ENCODE measurements around the gene SPACA9.

Gene SPACA9

GRCh38 chr9:132876849-132877248, 1.8 kb upstream of the SPACA9 start:
- no peak overlapping the region for H3K4me3 ChIP-seq
- DNase-seq (ENCODE audit: low spot score) = no peak
- no peak overlapping the region for H3K27ac ChIP-seq
- TF ChIP-seq, protein P1, sequence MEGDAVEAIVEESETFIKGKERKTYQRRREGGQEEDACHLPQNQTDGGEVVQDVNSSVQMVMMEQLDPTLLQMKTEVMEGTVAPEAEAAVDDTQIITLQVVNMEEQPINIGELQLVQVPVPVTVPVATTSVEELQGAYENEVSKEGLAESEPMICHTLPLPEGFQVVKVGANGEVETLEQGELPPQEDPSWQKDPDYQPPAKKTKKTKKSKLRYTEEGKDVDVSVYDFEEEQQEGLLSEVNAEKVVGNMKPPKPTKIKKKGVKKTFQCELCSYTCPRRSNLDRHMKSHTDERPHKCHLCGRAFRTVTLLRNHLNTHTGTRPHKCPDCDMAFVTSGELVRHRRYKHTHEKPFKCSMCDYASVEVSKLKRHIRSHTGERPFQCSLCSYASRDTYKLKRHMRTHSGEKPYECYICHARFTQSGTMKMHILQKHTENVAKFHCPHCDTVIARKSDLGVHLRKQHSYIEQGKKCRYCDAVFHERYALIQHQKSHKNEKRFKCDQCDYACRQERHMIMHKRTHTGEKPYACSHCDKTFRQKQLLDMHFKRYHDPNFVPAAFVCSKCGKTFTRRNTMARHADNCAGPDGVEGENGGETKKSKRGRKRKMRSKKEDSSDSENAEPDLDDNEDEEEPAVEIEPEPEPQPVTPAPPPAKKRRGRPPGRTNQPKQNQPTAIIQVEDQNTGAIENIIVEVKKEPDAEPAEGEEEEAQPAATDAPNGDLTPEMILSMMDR (IDR thresholded peaks at IDR 0.05) = no peak

- no peak for DNase-seq (ENCODE audit: low spot score)
- TF ChIP-seq, protein P1 (IDR thresholded peaks at IDR 0.05) = no peak
- peak overlapping the region; percentile 70 to 87 for H3K27ac ChIP-seq
- H3K4me3 ChIP-seq = peak overlapping the region; percentile 92
Measured at GRCh38 chr9:132877458-132877823, 1.3 kb upstream of the SPACA9 start.

DNA sequence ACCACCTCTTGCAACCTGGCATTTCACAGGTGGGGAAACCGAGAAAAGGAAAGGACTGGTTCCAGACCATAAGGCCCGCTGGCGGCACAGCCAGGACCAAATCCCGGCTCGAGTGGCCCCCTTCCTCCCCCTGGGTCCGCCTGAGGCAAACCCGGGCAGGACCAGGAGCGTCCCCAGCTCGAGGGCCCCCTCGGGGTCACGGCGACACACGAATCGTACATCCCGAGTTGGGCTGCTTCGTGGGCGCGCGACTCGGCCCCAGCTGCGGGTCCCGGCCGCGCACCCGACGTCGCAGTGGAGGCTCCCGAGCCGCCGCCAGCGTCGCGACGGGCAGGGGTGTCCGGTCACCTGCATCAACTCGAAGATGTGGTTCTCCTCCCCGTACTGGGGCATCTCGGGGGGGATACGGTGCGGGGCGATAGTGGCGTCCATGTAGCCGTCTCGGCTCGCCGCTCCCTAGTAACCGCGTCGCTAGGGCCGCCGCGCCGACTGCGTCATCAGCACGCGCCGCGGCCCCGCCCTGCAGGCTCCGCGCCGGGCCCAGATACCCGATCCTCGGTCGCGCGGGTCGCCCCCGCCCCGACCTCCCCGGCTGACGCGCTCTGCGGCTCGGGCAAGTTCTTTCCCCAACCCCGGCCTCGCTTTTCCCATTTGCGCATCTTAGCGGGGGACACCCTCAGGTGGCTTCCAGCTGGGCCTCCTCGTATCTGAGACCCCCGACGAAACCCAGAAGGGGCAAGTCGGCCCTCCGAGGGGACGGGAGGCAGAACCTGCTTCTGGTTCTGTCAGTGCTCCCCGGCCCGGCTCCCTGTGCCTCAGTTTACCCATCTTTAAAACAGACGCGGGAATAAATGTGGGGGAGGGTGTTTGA, 639 bp upstream of the SPACA9 start, which contains the start of gene AK8:
Gene AK8 (minus strand): TSS at position 461 of the 871 bp plus-strand sequence. CDS start 29 bp downstream, at position 432.
- peak within 1 kb of the TSS; percentile 92 for H3K4me3 ChIP-seq
- H3K27ac ChIP-seq = peak within 1 kb of the TSS; percentile 70 to 87
- peak; percentile 82 for DNase-seq (ENCODE audit: low spot score)
- TF ChIP-seq, protein P1 (IDR thresholded peaks at IDR 0.05) = no peak

DNA sequence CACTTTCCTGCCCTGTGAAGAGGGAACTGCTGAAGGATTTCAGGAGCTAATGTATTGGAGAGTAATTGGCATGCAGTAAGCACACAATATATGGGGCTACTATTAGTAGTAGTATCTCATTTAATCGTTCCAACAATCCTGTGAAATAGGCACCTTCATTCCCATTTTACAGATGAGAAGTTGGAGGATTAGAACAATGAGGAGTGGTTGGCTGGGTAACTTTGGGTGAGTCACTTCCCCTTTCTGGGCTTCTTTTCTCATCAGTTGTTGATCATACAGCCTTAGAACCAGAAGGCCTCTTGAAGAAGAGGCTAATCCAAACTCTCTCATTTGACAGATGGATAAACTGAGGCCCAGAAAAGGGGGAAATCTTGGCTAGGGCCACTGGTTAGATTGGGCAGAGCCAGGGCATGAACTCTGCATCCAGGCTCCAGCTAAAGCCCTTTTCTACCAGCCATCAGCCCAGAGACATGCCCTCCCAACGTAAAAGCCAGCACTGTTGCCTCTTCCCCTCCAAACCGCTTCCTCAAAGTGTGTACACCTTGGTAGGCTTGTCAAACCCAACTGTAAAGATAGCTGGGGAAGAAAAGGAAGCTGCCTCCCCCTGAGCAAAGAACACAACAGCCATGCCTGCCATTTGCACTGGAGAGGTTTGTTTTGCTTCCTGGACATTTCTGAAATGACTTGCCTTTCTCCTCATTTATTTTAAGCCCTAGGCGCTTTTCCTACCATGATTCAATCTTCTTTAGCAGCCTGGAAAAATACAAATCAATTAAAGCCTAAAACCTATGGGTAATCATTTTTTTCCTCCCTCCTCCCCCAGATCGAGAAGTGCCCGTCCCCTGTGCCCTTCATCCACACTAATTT, 992 bp downstream of the SPACA9 start:
- DNase-seq (ENCODE audit: low spot score) = no peak
- Histone ChIP-seq H3K27ac (peak overlapping the region; percentile 70 to 87), H3K4me3 (peak overlapping the region; percentile 92)
- TF ChIP-seq, protein P1 (IDR thresholded peaks at IDR 0.05) = no peak

DNA sequence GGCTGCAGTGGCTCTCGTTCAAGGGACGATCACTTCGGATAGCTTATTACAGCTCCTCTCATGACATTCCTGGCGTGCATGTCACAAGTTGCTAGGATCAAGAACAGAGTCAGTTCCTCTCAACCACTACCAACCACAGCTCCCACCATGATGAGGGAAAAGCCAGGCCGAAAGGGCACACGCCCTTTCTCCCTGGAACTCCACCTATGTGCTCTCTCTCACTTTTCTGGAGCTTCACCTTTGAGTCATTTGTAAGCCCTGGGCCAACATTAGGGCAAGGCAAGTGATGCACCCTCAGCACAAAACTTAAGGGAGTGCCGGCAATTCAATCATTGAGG, 1.6 kb downstream of the SPACA9 start:
- H3K4me3 ChIP-seq = no peak overlapping the region
- TF ChIP-seq, protein P1 (IDR thresholded peaks at IDR 0.05) = no peak
- DNase-seq (ENCODE audit: low spot score) = no peak
- no peak overlapping the region for H3K27ac ChIP-seq

DNA sequence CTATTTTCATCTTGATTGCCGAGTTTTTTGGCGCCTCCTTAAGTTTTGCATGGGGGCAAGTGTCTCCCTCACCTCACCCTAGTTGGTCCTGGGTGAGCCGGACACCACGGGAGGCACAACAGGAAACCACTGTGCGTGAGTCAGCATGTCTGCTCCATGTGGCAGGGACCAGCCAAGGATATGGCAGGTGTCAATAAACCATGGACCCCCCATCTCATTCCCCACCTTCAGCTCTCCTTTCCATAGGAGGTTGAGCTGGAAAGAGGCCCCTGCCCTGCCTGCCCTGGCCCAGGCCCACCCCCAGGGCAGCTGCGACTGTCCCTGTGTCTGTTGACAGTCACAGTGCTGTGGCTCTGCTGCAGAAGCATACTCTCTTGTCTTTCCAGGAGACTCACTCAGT, 3.1 kb downstream of the SPACA9 start:
- TF ChIP-seq, protein P1 (IDR thresholded peaks at IDR 0.05) = no peak
- Histone ChIP-seq H3K27ac (no peak overlapping the region), H3K4me3 (no peak overlapping the region)
- no peak for DNase-seq (ENCODE audit: low spot score)

Data from coronary artery (tissue), 2 donors.